GF-D8 (cell line): Measurements from ENCODE around the gene APBA1.

Experiments
- DNase-seq: peaks from one replicate; lab custom pipeline; 2025; lab: John Stamatoyannopoulos, UW

APBA1 gene

GRCh38 chr9:69397384-69398214 is 274.6 kb downstream of the APBA1 start:
- no peak for DNase-seq

DNA sequence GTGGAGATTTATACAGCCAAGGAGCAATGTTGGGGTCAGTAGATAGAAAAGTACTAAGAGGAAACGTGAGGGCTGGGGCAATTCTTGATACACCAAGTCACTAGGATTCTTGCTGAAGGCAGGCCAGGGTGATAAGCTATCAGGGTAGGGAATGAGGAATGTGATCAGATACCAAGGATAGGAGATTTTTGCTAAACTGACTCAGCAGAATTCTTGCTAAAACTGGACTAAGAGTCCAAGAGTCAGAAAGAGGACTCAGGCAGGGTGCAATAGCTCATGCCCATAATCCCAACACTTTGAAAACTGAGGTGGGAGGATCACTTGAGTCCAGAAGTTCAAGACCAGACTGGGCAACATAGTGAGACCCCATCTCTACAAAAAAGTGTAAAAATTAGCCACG is 275.4 kb downstream of the APBA1 start:
- DNase-seq: no peak

DNA sequence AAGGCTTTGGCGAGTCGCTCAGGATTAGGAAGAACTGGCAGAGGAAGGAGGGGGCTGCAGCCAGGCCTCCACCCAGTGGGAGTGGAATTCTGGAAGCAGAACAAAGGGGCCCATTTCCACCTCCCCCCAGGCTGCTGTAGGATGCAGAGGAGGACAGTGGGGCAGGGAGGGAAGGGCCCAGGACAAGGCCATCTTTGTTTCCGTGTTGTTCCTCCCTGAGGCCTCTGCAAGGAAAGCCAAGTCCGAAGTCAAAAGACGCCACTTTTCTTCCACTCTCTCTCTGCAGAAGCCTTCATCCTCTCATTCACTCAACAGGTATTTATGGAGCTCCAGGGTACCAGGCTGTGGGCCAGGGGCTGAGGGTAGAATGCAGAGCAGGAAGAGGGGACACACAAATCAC is 276.5 kb downstream of the APBA1 start:
- DNase-seq: no peak

- DNase-seq: no peak
Measured at GRCh38 chr9:69393425-69393824, 278.7 kb downstream of the APBA1 start.

DNA sequence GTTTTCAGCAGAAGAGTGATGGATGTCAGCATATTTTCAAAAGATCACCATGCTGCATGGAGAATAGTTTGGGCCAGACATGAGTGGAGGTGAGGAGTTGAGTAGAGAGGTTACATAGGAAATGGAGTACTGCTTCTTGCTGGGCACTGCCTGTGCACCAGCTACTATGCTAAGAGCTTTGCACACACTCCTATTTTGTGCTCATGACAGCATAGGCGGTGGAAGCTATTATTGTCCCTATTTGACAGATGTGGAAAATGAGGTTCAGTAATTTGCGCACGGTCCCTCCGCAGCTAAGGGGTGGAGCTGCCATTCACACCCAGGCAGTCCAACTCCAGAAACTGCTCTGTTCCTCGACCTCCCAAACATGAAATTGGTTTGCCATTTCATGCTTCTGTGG is 279.3 kb downstream of the APBA1 start:
- no peak for DNase-seq

- no peak for DNase-seq
Measured at GRCh38 chr9:69391946-69392345, 280.2 kb downstream of the APBA1 start.

- DNase-seq: no peak
Measured at GRCh38 chr9:69391487-69391886, 280.7 kb downstream of the APBA1 start.

GRCh38 chr9:69389437-69389995 is 282.7 kb downstream of the APBA1 start:
- no peak for DNase-seq

GRCh38 chr9:69388596-69388995 is 283.6 kb downstream of the APBA1 start:
- no peak for DNase-seq

DNA sequence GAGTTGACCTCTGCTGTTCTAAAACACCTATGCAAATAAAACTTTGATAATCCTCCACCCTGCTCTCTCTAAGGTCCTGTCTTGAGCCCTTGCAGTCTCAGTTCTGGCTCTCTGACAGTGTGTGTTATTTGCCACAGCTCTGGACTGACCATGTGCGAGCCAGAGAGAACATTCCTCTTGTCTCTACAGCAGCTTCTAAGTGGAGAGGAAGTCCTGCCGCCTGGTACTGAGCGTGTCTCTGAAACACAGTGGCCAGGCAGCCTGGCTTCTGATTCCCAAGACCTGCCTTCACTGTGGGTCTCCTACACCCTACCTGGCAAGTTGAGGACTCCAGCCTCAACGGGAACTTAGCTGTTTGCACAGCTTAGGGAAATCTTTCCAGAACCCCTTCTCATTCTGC is 285.5 kb downstream of the APBA1 start:
- no peak for DNase-seq

DNA sequence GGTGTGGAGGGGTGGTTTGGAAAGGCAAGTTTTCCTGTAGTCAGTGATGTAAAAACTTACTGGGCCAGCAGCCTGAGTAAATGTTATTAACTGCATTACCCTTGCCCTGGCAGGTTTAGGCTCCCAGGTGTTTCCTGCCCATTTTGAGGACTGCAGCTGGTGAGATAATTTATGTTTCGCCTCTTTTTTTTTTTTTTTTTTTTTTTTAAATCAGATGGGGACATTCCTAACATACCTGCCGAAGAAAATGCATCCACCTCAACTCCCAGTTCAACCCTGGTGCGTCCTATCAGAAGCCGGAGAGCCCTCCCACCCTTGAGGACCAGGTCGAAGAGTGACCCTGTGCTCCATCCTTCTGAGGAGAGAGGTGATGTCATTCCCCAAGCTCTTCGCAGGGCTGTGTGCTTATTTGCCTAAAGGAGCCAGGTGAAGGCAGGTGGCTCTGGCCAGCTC is 286.6 kb downstream of the APBA1 start:
- DNase-seq: no peak

DNA sequence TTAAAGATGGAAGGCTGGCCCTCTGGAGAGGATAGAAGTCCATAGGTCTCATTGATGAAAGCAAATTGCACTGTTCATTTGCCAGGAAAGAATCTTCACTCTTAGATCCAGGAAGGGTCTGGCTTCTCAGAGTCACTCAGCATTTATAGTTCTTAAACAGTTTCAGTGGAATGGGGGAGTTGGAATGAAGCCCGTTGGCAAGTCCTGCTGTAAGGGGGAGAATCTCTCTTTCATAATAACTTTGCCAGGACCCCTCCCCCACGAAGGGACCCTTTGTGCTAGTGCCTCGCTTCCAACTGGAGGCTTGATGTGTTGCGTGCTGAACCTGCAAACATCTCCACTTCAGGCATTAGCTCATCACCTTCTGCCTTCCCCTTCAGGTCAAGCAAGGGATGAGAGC is 290.0 kb downstream of the APBA1 start:
- no peak for DNase-seq

- DNase-seq: no peak
Measured at GRCh38 chr9:69380811-69381210, 291.4 kb downstream of the APBA1 start.

- no peak for DNase-seq
Measured at GRCh38 chr9:69380301-69380700, 291.9 kb downstream of the APBA1 start.

GRCh38 chr9:69379270-69379982 is 292.7 kb downstream of the APBA1 start:
- no peak for DNase-seq

DNA sequence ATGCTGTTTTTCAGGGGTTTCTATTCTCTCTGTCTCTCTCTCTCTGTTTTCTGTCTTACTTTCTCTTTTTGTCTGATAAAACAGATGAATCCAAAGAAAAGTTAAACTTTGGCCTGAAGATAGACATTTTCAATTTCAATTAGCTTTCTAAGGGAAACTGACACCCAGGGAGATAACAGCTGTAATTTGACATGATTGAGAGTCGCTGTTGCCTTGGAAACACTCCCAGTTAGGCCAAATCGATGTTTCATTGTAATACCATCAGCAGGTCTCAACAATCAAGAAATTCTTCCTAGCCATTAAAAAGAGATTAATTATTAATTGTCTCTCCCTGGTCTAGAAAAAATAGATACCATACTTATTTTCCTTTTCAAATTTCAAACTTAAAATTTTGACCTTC is 294.2 kb downstream of the APBA1 start:
- DNase-seq: no peak
